H1 (cell line): ENCODE data around the gene SGSM1. TPM values are rescaled to one million over a fixed set of nuclear protein-coding genes. Genes with fewer than 3 reads are reported as not detected.

Experiments
- CTCF ChIA-PET: fragments of 300-600 bp; sonication (Branson Sonifier 250); formaldehyde crosslinking; loops from one replicate; lab custom pipeline; 2021; ENCODE audit not compliant: partially characterized antibody; lab: Charles Lee
- POLR2A ChIA-PET: fragments of 300-600 bp; sonication (Branson Sonifier 250); formaldehyde crosslinking; loops from one replicate; lab custom pipeline; 2021; ENCODE audit warnings: inconsistent platforms; ENCODE audit not compliant: partially characterized antibody; lab: Charles Lee
- DNase-seq, 2 experiments: peaks; one replicate each; pipeline versions ENCODE4 v3.0.0 to v3.0.0-alpha.2; 2010 to 2022; ENCODE audit warnings: low spot score in 2 of 2, low read depth in 1 of 2, mixed read lengths in 1 of 2
- FAIRE-seq: peaks from 2 replicates; lab custom pipeline; 2011; peaks lifted over from hg19 to GRCh38; lab: Jason Lieb, UNC
- H2AFZ ChIP-seq: 2 replicates; pipeline ENCODE4 v1.8.1; 2012; ENCODE audit warnings: low read length, inconsistent platforms
- H2AK5ac ChIP-seq: 2 replicates; pipeline ENCODE4 v1.6.1; 2013; ENCODE audit warnings: low read depth, low read length
- H2BK120ac ChIP-seq: replicated peaks from 2 replicates; pipeline ENCODE3; 2013; ENCODE audit warnings: low read depth, low read length, inconsistent platforms
- H2BK12ac ChIP-seq: 2 replicates; pipeline ENCODE4 v1.6.1; 2013; ENCODE audit warnings: low read depth, low read length
- H2BK15ac ChIP-seq: 2 replicates; pipeline ENCODE4 v1.6.1; 2013; ENCODE audit warnings: low read length
- H2BK20ac ChIP-seq: 2 replicates; pipeline ENCODE4 v1.6.1; 2013; ENCODE audit warnings: low read length
- H2BK5ac ChIP-seq: 2 replicates; pipeline ENCODE4 v1.6.1; 2013; ENCODE audit warnings: low read depth, low read length
- H3K14ac ChIP-seq: 2 replicates; pipeline ENCODE4 v1.6.1; 2013; ENCODE audit warnings: inconsistent platforms; ENCODE audit not compliant: insufficient read length
- H3K18ac ChIP-seq: 2 replicates; pipeline ENCODE4 v1.6.1; 2013; ENCODE audit warnings: low read length; ENCODE audit errors: extremely low read depth
- H3K23ac ChIP-seq: 2 replicates; pipeline ENCODE4 v1.6.1; 2013; ENCODE audit warnings: inconsistent platforms; ENCODE audit not compliant: insufficient read length
- H3K23me2 ChIP-seq: 2 replicates; pipeline ENCODE4 v1.6.1; 2013; ENCODE audit warnings: low read depth, low read length
- H3K27ac ChIP-seq: 2 replicates; pipeline ENCODE4 v1.6.1; 2011; ENCODE audit warnings: low read depth, low read length, inconsistent platforms
- H3K27me3 ChIP-seq, 4 experiments: replicated peaks in 1 of 4; 1 replicate in 1 of 4; 2 replicates in 3 of 4; pipeline versions ENCODE4 v1.6.1 to v1.8.1; 2011 to 2013; ENCODE audit warnings: low read length in 3 of 4, mild to moderate bottlenecking in 3 of 4, inconsistent platforms in 2 of 4, mixed read lengths in 2 of 4, moderate library complexity in 1 of 4; ENCODE audit not compliant: control insufficient read depth in 3 of 4, insufficient read depth in 3 of 4; ENCODE audit errors: extremely low read depth in 1 of 4
- H3K36me3 ChIP-seq, 4 experiments: 2 replicates each; pipeline versions ENCODE4 v1.6.1 to v1.8.1; 2011 to 2013; ENCODE audit warnings: mild to moderate bottlenecking in 4 of 4, low read length in 3 of 4, moderate library complexity in 2 of 4, control low read depth in 1 of 4, inconsistent platforms in 1 of 4; ENCODE audit not compliant: insufficient read depth in 4 of 4, control insufficient read depth in 2 of 4
- H3K4ac ChIP-seq: replicated peaks from 2 replicates; pipeline ENCODE3; 2013; ENCODE audit warnings: low read length, low read depth, mixed read lengths, inconsistent platforms; ENCODE audit not compliant: insufficient read length
- H3K4me1 ChIP-seq, 4 experiments: replicated peaks in 1 of 4; 1 replicate in 1 of 4; 2 replicates in 3 of 4; pipeline versions ENCODE4 v1.6.1 to v1.8.1; 2011 to 2013; ENCODE audit warnings: low read length in 3 of 4, inconsistent platforms in 2 of 4, mixed read lengths in 1 of 4; ENCODE audit not compliant: insufficient read depth in 4 of 4, control insufficient read depth in 3 of 4
- H3K4me2 ChIP-seq, 2 experiments: 2 replicates each; pipeline versions ENCODE4 v1.6.1 to v1.8.1; 2011 to 2013; ENCODE audit warnings: low read depth in 2 of 2, low read length in 2 of 2, control low read depth in 1 of 2, inconsistent platforms in 1 of 2, mild to moderate bottlenecking in 1 of 2; ENCODE audit not compliant: insufficient read depth in 1 of 2
- H3K4me3 ChIP-seq, 4 experiments: fragments of 200-600, 300-600 bp in 1 of 4; sonication (generic), shearing (Covaris generic), sonication (Bioruptor Twin) in 1 of 4; 2 replicates each; pipeline versions ENCODE4 v1.5.1 to v1.8.1; 2011 to 2016; ENCODE audit warnings: low read length in 4 of 4, low read depth in 3 of 4, control low read depth in 2 of 4, inconsistent platforms in 2 of 4, mild to moderate bottlenecking in 2 of 4, mixed read lengths in 1 of 4, moderate library complexity in 1 of 4; ENCODE audit not compliant: insufficient read depth in 2 of 4; ENCODE audit errors: extremely low read depth in 1 of 4
- H3K56ac ChIP-seq: replicated peaks from 2 replicates; pipeline ENCODE3; 2013; ENCODE audit warnings: low read depth, mild to moderate bottlenecking, mixed read lengths, low read length, inconsistent platforms; ENCODE audit not compliant: insufficient read length
- H3K79me1 ChIP-seq: 2 replicates; pipeline ENCODE4 v1.6.1; 2013; ENCODE audit warnings: low read depth, low read length, control low read depth
- H3K79me2 ChIP-seq, 2 experiments: 2 replicates each; pipeline versions ENCODE4 v1.6.1 to v1.8.1; 2012 to 2013; ENCODE audit warnings: low read length in 2 of 2, mild to moderate bottlenecking in 2 of 2, inconsistent platforms in 1 of 2; ENCODE audit not compliant: insufficient read depth in 2 of 2, control insufficient read depth in 1 of 2
- H3K9ac ChIP-seq, 4 experiments: replicated peaks in 1 of 4; 1 replicate in 1 of 4; 2 replicates in 3 of 4; pipeline versions ENCODE4 v1.6.1 to v1.8.1; 2011 to 2013; ENCODE audit warnings: low read depth in 3 of 4, low read length in 3 of 4, control low read depth in 2 of 4, mild to moderate bottlenecking in 2 of 4, moderate library complexity in 2 of 4, inconsistent platforms in 1 of 4; ENCODE audit errors: extremely low read depth in 1 of 4
- H3K9me3 ChIP-seq, 2 experiments: 2 replicates each; pipeline versions ENCODE4 v1.6.1 to v1.8.1; 2012 to 2013; ENCODE audit warnings: mild to moderate bottlenecking in 2 of 2, moderate library complexity in 2 of 2, control low read depth in 1 of 2, inconsistent platforms in 1 of 2, low read depth in 1 of 2, low read length in 1 of 2, mixed read lengths in 1 of 2; ENCODE audit not compliant: insufficient read depth in 2 of 2
- H4K20me1 ChIP-seq, 2 experiments: replicated peaks in 1 of 2; 2 replicates each; pipeline versions ENCODE3 to v1.8.1; 2011 to 2013; ENCODE audit warnings: inconsistent platforms in 2 of 2, low read length in 2 of 2, mild to moderate bottlenecking in 1 of 2; ENCODE audit not compliant: insufficient read depth in 2 of 2, control insufficient read depth in 1 of 2
- H4K5ac ChIP-seq: 2 replicates; pipeline ENCODE4 v1.6.1; 2013; ENCODE audit warnings: low read length, low read depth, mixed read lengths, inconsistent platforms; ENCODE audit not compliant: insufficient read length
- H4K8ac ChIP-seq: 2 replicates; pipeline ENCODE4 v1.8.0; 2013; ENCODE audit warnings: mild to moderate bottlenecking, moderate library complexity, low read length, inconsistent platforms; ENCODE audit not compliant: insufficient read depth; ENCODE audit errors: extremely low read depth
- H4K91ac ChIP-seq: replicated peaks from 2 replicates; pipeline ENCODE3; 2013; ENCODE audit warnings: low read length, mixed read lengths, inconsistent platforms; ENCODE audit not compliant: insufficient read length
- SUZ12 ChIP-seq: fragments of 200-600 bp; sonication (generic); IDR thresholded peaks from 2 replicates; pipeline ENCODE4 v1.6.1; 2012; ENCODE audit warnings: mild to moderate bottlenecking, inconsistent platforms, low read length, moderate library complexity, mixed read lengths
- WGBS, 2 experiments: shearing (Covaris generic) in 1 of 2; methylation state at CpG; one replicate each; pipeline versions ENCODE4 v1.1.6 to v1.1.7; 2013 to 2015; ENCODE audit warnings: low lambda C conversion rate in 2 of 2, mixed read lengths in 2 of 2, inconsistent platforms in 1 of 2, low coverage in 1 of 2, missing lambda C conversion rate in 1 of 2; ENCODE audit not compliant: insufficient replicate concordance in 2 of 2, insufficient coverage in 1 of 2, insufficient read length in 1 of 2; ENCODE audit errors: extremely low coverage in 1 of 2, missing lambda C conversion rate in 1 of 2; 5-methylcytosine and 5-hydroxymethylcytosine counted together
- polyA plus RNA-seq, 7 experiments: library from polyadenylated mRNA; depleted of rRNA in 3 of 7; stranded (reverse) in 5 of 7; unstranded in 2 of 7; fragments of >200 nt in 5 of 7; fragments of 200-250 nt in 2 of 7; gene quantifications; 1 replicate in 5 of 7; 2 replicates in 1 of 7; 4 replicates in 1 of 7; pipeline versions ENCODE4 v1.2.1 to v1.2.3, GENCODE V29; 2011 to 2013; ENCODE audit warnings: missing spikeins in 2 of 7, mixed read lengths in 2 of 7
- total RNA-seq: library from RNA; stranded (reverse); fragmentation: NEBNext Ultra II Directional; extraction: Animal tissue kit (Norgen Biotek cat#: 25700); gene quantifications from 2 replicates; pipeline ENCODE4 v1.2.1, GENCODE V29; 2021

The SGSM1 gene
- total and polyA plus RNA-seq, 2 of the 8 experiments (the other 6 are each of a cell fraction or from before 2014, with no cell fraction given) = 2.8 to 5.2 TPM

GRCh38 chr22:24833881-24834495 is 28.0 kb downstream of the SGSM1 start:
- H3K79me1 ChIP-seq = peaks cover 2% of the 10 kb centered on the region; the same call in 1 of the 2 replicates
- H2BK20ac ChIP-seq = no peak overlapping the region
- no peak overlapping the region for H4K8ac ChIP-seq
- TF ChIP-seq SUZ12 = no peak
- H3K36me3 ChIP-seq = no peaks in the 10 kb centered on the region
- H3K4me3 ChIP-seq = no peak overlapping the region
- ChIA-PET CTCF (interaction anchor here (0.5 to 2.3 kb wide), 16 partner anchors 10 to 496 kb away, joined by 3 to 9 read pairs (median 4); no protein-coding TSS in a partner anchor), POLR2A (no interaction called here)
- H3K4ac ChIP-seq = no peak overlapping the region
- H3K4me1 ChIP-seq = peaks cover 9 to 23% (median 15%) of the 10 kb centered on the region in 4 experiments
- no peak overlapping the region for H3K14ac ChIP-seq
- no peak overlapping the region for H4K91ac ChIP-seq
- peak overlapping the region; percentile 0; the same call in 1 of the 2 replicates for H2BK15ac ChIP-seq
- H4K20me1 ChIP-seq = peaks cover 3% of the 10 kb centered on the region in 2 experiments
- no peak overlapping the region for H3K9ac ChIP-seq
- no peak overlapping the region for H2BK120ac ChIP-seq
- no peak overlapping the region for H2BK5ac ChIP-seq
- no peak overlapping the region for H3K4me2 ChIP-seq
- 88% methylated on average over 8 of the region's 8 CpGs; no CpG with 5 or more reads in 1 of the 2 experiments for WGBS, 2 experiments
- no peak overlapping the region for H3K18ac ChIP-seq
- no peaks in the 10 kb centered on the region for H3K79me2 ChIP-seq
- H3K56ac ChIP-seq = no peak overlapping the region
- H3K23me2 ChIP-seq = no peaks in the 10 kb centered on the region
- no peaks in the 10 kb centered on the region for H3K27me3 ChIP-seq
- H2AK5ac ChIP-seq = no peak overlapping the region; the same call in none of the 2 replicates
- no peak for DNase-seq
- FAIRE-seq = no peak
- no peaks in the 10 kb centered on the region for H3K9me3 ChIP-seq
- no peak overlapping the region for H2BK12ac ChIP-seq
- no peak overlapping the region for H3K27ac ChIP-seq
- H4K5ac ChIP-seq = no peak overlapping the region
- H2AFZ ChIP-seq = no peak overlapping the region
- H3K23ac ChIP-seq = no peak overlapping the region
